Astrocyte (in vitro differentiated cells and primary cell): ENCODE data around the gene IFITM10. TPM values are rescaled to one million over a fixed set of nuclear protein-coding genes. Genes with fewer than 3 reads are reported as not detected.
"Not testable (repeated sequence)": the region's sequence is repeated elsewhere in the genome, so short reads cannot be mapped to it uniquely, and the experiment has no call there.

Source experiments
- DNase-seq: peaks from one replicate; pipeline ENCODE4 v3.0.0-alpha.2; 2010; ENCODE audit warnings: low read depth
- FAIRE-seq: peaks from 2 replicates; lab custom pipeline; 2011; peaks lifted over from hg19 to GRCh38; lab: Jason Lieb, UNC
- H2AFZ ChIP-seq: 2 replicates; pipeline ENCODE4 v1.6.0; 2012; ENCODE audit warnings: low read depth, low read length, inconsistent platforms
- H3K27ac ChIP-seq: 2 replicates; pipeline ENCODE4 v1.5.1; 2011; ENCODE audit warnings: low read depth, low read length, inconsistent platforms
- H3K27me3 ChIP-seq: 2 replicates; pipeline ENCODE4 v1.6.0; 2011; ENCODE audit warnings: low read length, inconsistent platforms; ENCODE audit not compliant: insufficient read depth
- H3K36me3 ChIP-seq: 2 replicates; pipeline ENCODE4 v1.5.1; 2011; ENCODE audit warnings: low read length, inconsistent platforms; ENCODE audit not compliant: insufficient read depth
- H3K4me1 ChIP-seq: 2 replicates; pipeline ENCODE4 v1.5.1; 2011; ENCODE audit warnings: low read length, inconsistent platforms; ENCODE audit not compliant: insufficient read depth
- H3K4me2 ChIP-seq: 2 replicates; pipeline ENCODE4 v1.6.0; 2012; ENCODE audit warnings: low read length, inconsistent platforms
- H3K4me3 ChIP-seq: 2 replicates; pipeline ENCODE4 v1.5.1; 2011; ENCODE audit warnings: low read depth, mild to moderate bottlenecking, low read length, inconsistent platforms; ENCODE audit not compliant: insufficient read depth
- H3K79me2 ChIP-seq: 2 replicates; pipeline ENCODE4 v1.6.0; 2012; ENCODE audit warnings: mild to moderate bottlenecking, low read length, inconsistent platforms; ENCODE audit not compliant: insufficient read depth
- H3K9ac ChIP-seq: 2 replicates; pipeline ENCODE4 v1.6.0; 2012; ENCODE audit warnings: mild to moderate bottlenecking, low read length, inconsistent platforms
- H3K9me3 ChIP-seq: 2 replicates; pipeline ENCODE4 v1.5.1; 2012; ENCODE audit warnings: low read depth, mild to moderate bottlenecking, low read length, inconsistent platforms; ENCODE audit not compliant: insufficient read depth
- H4K20me1 ChIP-seq: 2 replicates; pipeline ENCODE4 v1.6.0; 2012; ENCODE audit warnings: low read length, inconsistent platforms; ENCODE audit not compliant: insufficient read depth
- H3K27ac Mint-ChIP-seq: one replicate; pipeline ENCODE4 v1.8.0; 2021; ENCODE audit warnings: mild to moderate bottlenecking, mixed read lengths; ENCODE audit not compliant: unreplicated experiment
- H3K27me3 Mint-ChIP-seq: one replicate; pipeline ENCODE4 v1.8.0; 2021; ENCODE audit warnings: low read depth, mixed read lengths; ENCODE audit not compliant: unreplicated experiment
- H3K36me3 Mint-ChIP-seq: one replicate; pipeline ENCODE4 v1.8.0; 2021; ENCODE audit warnings: low read depth, mixed read lengths; ENCODE audit not compliant: unreplicated experiment
- H3K4me1 Mint-ChIP-seq: one replicate; pipeline ENCODE4 v1.8.0; 2021; ENCODE audit warnings: low read depth, mixed read lengths; ENCODE audit not compliant: unreplicated experiment
- H3K4me3 Mint-ChIP-seq: one replicate; pipeline ENCODE4 v1.8.0; 2021; ENCODE audit warnings: mild to moderate bottlenecking, moderate library complexity, mixed read lengths; ENCODE audit not compliant: unreplicated experiment
- H3K9me3 Mint-ChIP-seq: one replicate; pipeline ENCODE4 v1.8.0; 2021; ENCODE audit warnings: mild to moderate bottlenecking, mixed read lengths; ENCODE audit not compliant: unreplicated experiment
- EZH2 ChIP-seq: IDR thresholded peaks from 2 replicates; pipeline ENCODE4 v1.6.1; 2012; ENCODE audit warnings: mild to moderate bottlenecking, low read length, inconsistent platforms; ENCODE audit not compliant: insufficient read depth
- total RNA-seq: library from RNA; stranded (reverse); gene quantifications from 2 replicates; pipeline ENCODE4 v1.2.1, GENCODE V29; 2021
- TF ChIP-seq, protein P1 (sequence below): IDR thresholded peaks from 2 replicates; pipeline ENCODE4 v1.5.1; 2011; ENCODE audit warnings: low read depth, mild to moderate bottlenecking, inconsistent platforms, low read length, moderate library complexity; ENCODE audit not compliant: insufficient read depth

The IFITM10 gene
- total RNA-seq, 1 donor from 2014 or later: 2.0 TPM

DNA sequence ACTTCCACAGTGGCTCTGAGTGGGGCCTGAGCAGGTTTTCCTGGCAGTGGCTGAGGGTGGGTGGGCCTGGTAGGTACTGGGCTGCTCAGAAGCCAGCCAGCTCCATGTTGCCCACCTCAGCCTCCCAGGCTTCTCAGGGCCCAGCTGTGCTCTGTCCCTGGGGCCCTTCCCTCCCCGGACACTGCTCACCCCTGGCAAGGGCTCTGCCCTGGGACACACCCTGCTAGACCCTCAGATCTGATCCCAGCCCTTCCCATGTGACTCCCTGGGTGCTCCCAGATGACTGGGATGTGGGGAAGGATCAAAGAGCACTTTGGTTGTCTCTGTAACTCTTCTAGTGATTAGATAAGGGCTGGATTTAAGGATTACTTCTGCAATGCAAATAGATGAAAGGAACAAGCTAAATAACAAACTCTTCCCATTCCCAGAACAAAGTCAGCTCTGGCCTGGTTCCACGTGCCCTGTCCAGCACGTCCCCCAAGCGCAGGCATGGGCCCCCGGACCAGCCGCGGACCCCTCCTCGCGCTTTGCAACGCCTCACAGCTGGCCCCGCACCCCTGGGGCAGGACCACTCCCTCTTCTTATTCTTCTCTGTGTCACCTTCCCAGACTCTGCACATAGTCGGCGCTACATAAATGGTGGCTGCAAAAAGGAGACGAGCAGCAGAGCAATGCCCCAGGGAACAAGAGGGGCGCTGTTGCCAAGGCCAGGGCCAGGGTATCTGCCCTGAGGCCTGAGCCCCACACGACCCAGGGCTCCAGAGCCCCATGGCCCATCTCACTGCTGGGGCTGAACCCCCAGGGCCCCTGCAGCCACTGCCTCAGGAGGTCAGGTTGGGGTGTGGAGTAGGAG is 59.1 kb downstream of the IFITM10 start:
- Histone ChIP-seq H3K36me3 (no peaks in the 10 kb centered on the region), H3K9ac (no peak overlapping the region), H3K4me1 (peaks cover 5% of the 10 kb centered on the region), H3K4me2 (no peak overlapping the region), H3K4me3 (no peak overlapping the region), H3K9me3 (no peaks in the 10 kb centered on the region), H2AFZ (no peak overlapping the region), H3K27ac (no peak overlapping the region), H3K27me3 (no peaks in the 10 kb centered on the region), H4K20me1 (no peaks in the 10 kb centered on the region), H3K79me2 (no peaks in the 10 kb centered on the region)
- DNase-seq (no peak), FAIRE-seq (no peak)
- H3K36me3 Mint-ChIP-seq: peaks cover 3% of the 10 kb centered on the region
- H3K4me1 Mint-ChIP-seq: peaks cover 2% of the 10 kb centered on the region
- no peak overlapping the region for H3K27ac Mint-ChIP-seq
- H3K9me3 Mint-ChIP-seq: peaks cover 7% of the 10 kb centered on the region
- H3K27me3 Mint-ChIP-seq: peaks cover 49% of the 10 kb centered on the region
- TF ChIP-seq, protein P1, sequence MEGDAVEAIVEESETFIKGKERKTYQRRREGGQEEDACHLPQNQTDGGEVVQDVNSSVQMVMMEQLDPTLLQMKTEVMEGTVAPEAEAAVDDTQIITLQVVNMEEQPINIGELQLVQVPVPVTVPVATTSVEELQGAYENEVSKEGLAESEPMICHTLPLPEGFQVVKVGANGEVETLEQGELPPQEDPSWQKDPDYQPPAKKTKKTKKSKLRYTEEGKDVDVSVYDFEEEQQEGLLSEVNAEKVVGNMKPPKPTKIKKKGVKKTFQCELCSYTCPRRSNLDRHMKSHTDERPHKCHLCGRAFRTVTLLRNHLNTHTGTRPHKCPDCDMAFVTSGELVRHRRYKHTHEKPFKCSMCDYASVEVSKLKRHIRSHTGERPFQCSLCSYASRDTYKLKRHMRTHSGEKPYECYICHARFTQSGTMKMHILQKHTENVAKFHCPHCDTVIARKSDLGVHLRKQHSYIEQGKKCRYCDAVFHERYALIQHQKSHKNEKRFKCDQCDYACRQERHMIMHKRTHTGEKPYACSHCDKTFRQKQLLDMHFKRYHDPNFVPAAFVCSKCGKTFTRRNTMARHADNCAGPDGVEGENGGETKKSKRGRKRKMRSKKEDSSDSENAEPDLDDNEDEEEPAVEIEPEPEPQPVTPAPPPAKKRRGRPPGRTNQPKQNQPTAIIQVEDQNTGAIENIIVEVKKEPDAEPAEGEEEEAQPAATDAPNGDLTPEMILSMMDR: no peak
- no peak for TF ChIP-seq EZH2
- H3K4me3 Mint-ChIP-seq: no peak overlapping the region

DNA sequence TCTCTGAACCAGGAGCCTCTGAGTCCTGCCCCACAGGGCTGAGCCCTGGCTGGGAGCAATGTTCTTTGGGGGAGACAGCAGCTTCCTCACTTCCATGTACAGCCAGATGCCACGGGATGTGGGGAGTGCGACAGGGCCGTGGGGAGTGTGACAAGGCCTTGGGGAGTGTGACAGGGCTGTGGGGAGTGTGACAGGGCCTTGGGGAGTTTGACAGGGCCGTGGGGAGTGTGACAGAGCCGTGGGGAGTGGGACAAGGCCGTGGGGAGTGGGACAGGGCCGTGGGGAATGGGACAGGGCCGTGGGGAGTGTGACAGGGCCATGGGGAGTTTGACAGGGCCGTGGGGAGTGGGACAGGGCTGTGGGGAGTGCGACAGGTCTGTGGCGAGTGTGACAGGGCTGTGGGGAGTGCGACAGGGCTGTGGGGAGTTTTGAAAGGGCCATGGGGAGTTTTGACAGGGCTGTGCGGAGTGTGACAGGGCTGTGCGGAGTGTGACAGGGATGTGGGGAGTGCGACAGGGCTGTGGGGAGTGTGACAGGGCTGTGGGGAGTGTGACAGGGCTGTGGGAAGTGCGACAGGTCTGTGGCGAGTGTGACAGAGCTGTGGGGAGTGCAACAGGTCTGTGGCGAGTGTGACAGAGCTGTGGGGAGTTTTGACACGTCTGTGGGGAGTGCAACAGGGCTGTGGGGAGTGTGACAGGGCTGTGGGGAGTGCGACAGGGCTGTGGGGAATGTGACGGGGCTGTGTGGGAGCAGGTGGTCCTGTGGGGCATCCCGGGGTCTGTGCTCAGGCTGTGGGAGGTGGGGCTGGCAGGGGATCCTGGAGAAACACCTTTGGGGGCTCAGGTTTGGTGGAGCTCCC is 60.0 kb downstream of the IFITM10 start:
- H3K79me2 ChIP-seq: no peaks in the 10 kb centered on the region
- H2AFZ ChIP-seq: no peak overlapping the region
- no peak overlapping the region for H3K4me3 ChIP-seq
- H3K36me3 ChIP-seq: no peaks in the 10 kb centered on the region
- no peak overlapping the region for H3K9ac ChIP-seq
- peaks cover 5% of the 10 kb centered on the region for H3K4me1 ChIP-seq
- FAIRE-seq (no peak), DNase-seq (no peak)
- no peak for TF ChIP-seq EZH2
- no peaks in the 10 kb centered on the region for H3K27me3 ChIP-seq
- H3K27ac ChIP-seq: no peak overlapping the region
- no peaks in the 10 kb centered on the region for H3K9me3 ChIP-seq
- Mint-ChIP-seq H3K9me3 (no peaks in the 10 kb centered on the region), H3K27ac (no peak overlapping the region), H3K4me3 (no peak overlapping the region), H3K36me3 (no peaks in the 10 kb centered on the region), H3K4me1 (peaks cover 2% of the 10 kb centered on the region), H3K27me3 (peaks cover 44% of the 10 kb centered on the region)
- H4K20me1 ChIP-seq: no peaks in the 10 kb centered on the region
- H3K4me2 ChIP-seq: no peak overlapping the region

- H3K9ac ChIP-seq, H3K27ac ChIP-seq, H4K20me1 ChIP-seq, H3K4me3 Mint-ChIP-seq, H3K36me3 ChIP-seq, H3K4me1 ChIP-seq, H3K27me3 ChIP-seq, H3K79me2 ChIP-seq, H3K4me3 ChIP-seq, H3K9me3 Mint-ChIP-seq, H3K27ac Mint-ChIP-seq, H3K4me2 ChIP-seq, DNase-seq, H2AFZ ChIP-seq, H3K9me3 ChIP-seq, H3K36me3 Mint-ChIP-seq, H3K4me1 Mint-ChIP-seq, FAIRE-seq: not testable (repeated sequence)
- H3K27me3 Mint-ChIP-seq: peaks cover 42% of the 10 kb centered on the region
These were observed 60.9 kb downstream of the IFITM10 start for GRCh38 chr11:1689250-1690166.

GRCh38 chr11:1688336-1688947 is 62.0 kb downstream of the IFITM10 start:
- not testable (repeated sequence) for FAIRE-seq, H3K36me3 ChIP-seq, H3K4me1 Mint-ChIP-seq, H3K79me2 ChIP-seq, H3K4me3 ChIP-seq, DNase-seq, H3K36me3 Mint-ChIP-seq, H3K9me3 ChIP-seq, H3K4me2 ChIP-seq, H3K27ac Mint-ChIP-seq, H3K9ac ChIP-seq, H3K4me3 Mint-ChIP-seq, H4K20me1 ChIP-seq, H3K9me3 Mint-ChIP-seq, H2AFZ ChIP-seq, H3K27ac ChIP-seq, H3K4me1 ChIP-seq, H3K27me3 ChIP-seq
- peaks cover 38% of the 10 kb centered on the region for H3K27me3 Mint-ChIP-seq
